MG63 (cell line): ENCODE data around the gene MIEF1. TPM values are rescaled to one million over a fixed set of nuclear protein-coding genes. Genes with fewer than 3 reads are reported as not detected.

ENCODE experiments used
- DNase-seq: peaks from one replicate; pipeline ENCODE4 v3.0.0-alpha.2; 2020
- H3K27me3 ChIP-seq: fragments of 250-450 bp; sonication (Bioruptor Pico); 2 replicates; pipeline ENCODE4 v1.5.1; 2020; ENCODE audit warnings: mild to moderate bottlenecking, moderate library complexity
- H3K36me3 ChIP-seq: fragments of 250-450 bp; sonication (Bioruptor Pico); 2 replicates; pipeline ENCODE4 v1.5.1; 2020; ENCODE audit warnings: mild to moderate bottlenecking, moderate library complexity
- H3K4me3 ChIP-seq: fragments of 250-450 bp; sonication (Bioruptor Pico); 2 replicates; pipeline ENCODE4 v1.5.1; 2020; ENCODE audit warnings: mild to moderate bottlenecking, moderate library complexity
- H3K9me3 ChIP-seq: fragments of 250-450 bp; sonication (Bioruptor Pico); 2 replicates; pipeline ENCODE4 v1.5.1; 2020; ENCODE audit warnings: mild to moderate bottlenecking, moderate library complexity
- total RNA-seq: library from RNA; depleted of rRNA; stranded (reverse); fragments of >200 nt; shearing (Covaris generic); gene quantifications from 2 replicates; pipeline ENCODE4 v1.2.3, GENCODE V29; 2014; ENCODE audit warnings: low replicate concordance

Gene MIEF1
- total RNA-seq, 1 experiment from 2014 or later, result 32.3 TPM

DNA sequence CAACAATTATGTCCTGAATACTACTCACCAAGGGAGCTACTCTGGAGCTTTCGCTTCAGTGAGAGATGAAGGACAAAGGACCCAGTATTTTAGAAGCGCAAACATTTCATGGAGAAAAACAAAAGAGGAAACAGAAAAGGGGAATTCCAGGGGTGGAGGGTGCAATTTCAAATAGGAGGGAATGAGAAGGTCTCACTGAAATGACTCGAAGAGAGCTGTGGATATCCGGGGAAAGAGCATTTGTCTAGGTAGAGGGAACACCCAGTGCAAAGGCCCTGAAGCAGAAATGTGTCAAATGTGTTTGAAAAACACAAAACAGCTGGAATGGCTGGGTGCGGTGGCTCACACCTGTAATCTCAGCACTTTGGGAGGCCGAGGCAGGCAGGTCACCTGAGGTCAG lies 28.0 kb downstream of the MIEF1 start:
- Histone ChIP-seq H3K36me3 (peaks cover 37% of the 10 kb centered on the region), H3K4me3 (no peak overlapping the region), H3K9me3 (no peaks in the 10 kb centered on the region), H3K27me3 (no peaks in the 10 kb centered on the region)
- DNase-seq, result no peak

DNA sequence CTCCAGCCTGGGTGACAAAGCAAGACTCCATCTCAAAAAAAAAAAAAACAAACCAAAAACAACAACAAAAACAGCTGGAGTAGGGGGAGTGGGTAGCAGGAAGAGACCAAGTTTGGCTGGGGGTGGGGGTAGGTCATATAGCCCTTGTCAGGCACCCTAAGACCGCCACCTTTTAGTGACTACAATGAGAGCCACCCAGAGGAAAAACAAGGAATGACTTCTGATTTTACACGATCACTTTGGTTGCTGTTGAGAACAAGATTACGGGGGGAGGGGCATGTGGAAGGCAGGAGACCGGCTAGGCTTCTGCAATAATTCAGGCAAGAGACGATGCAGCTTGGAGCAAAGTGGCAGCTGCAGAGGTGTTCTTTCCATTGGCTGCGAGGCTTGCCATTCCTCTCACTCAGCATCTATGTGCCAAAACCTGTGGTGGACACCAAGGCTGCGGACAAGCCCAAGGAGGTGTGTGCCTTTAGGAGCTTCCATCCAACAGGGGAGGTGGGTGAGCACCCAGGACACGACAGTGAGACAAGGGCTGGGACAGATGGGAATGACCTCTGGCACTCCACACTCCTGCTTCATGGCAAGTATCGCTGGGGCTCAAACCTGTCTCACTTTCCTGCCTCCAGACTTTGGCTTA lies 28.7 kb downstream of the MIEF1 start:
- Histone ChIP-seq H3K36me3 (peaks cover 37% of the 10 kb centered on the region), H3K27me3 (no peaks in the 10 kb centered on the region), H3K4me3 (no peak overlapping the region; the same call in 1 of the 2 replicates), H3K9me3 (no peaks in the 10 kb centered on the region)
- no peak for DNase-seq

GRCh38 chr22:39532215-39533073 lies 30.4 kb downstream of the MIEF1 start, which contains the start of gene RPS19BP1:
Gene RPS19BP1, minus strand, starts transcription at chr22:39532748. Its CDS starts 10 bp downstream, at chr22:39532738.
- no peaks in the 10 kb centered on the region for H3K9me3 ChIP-seq
- peaks cover 37% of the 10 kb centered on the region for H3K36me3 ChIP-seq
- peak; percentile 98 for DNase-seq
- H3K27me3 ChIP-seq, result no peaks in the 10 kb centered on the region
- peak within 1 kb of the TSS; percentile 86 for H3K4me3 ChIP-seq

DNA sequence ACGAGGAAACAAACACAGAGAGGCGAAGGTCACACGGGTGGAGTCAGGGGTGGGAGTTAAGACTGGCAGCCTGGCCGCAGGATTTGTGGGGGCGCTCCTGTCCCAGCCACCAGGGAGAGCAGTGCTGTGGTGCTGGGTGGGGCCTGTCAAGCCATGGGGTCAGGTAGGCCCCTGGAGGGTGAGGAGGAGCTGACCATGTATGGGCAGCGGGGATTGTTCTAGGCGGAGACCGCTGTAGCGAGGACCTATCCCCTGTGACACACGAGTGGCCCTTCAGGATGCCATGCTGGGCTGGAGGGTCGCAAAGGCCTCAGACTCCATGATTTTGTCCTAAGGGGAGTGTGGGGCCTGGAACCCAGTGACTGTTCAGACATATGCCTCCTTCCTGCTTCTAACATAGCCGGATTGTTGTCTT lies 32.0 kb downstream of the MIEF1 start:
- Histone ChIP-seq H3K36me3 (peaks cover 23% of the 10 kb centered on the region), H3K27me3 (no peaks in the 10 kb centered on the region), H3K9me3 (no peaks in the 10 kb centered on the region), H3K4me3 (no peak overlapping the region)
- DNase-seq, result no peak

GRCh38 chr22:39534591-39535356 lies 32.7 kb downstream of the MIEF1 start:
- H3K27me3 ChIP-seq, result no peaks in the 10 kb centered on the region
- H3K36me3 ChIP-seq, result peaks cover 16% of the 10 kb centered on the region
- DNase-seq, result peak; percentile 75
- no peaks in the 10 kb centered on the region for H3K9me3 ChIP-seq
- no peak overlapping the region for H3K4me3 ChIP-seq

GRCh38 chr22:39535357-39535725 lies 33.3 kb downstream of the MIEF1 start:
- no peak for DNase-seq
- no peak overlapping the region for H3K4me3 ChIP-seq
- H3K9me3 ChIP-seq, result no peaks in the 10 kb centered on the region
- no peaks in the 10 kb centered on the region for H3K27me3 ChIP-seq
- H3K36me3 ChIP-seq, result peaks cover 11% of the 10 kb centered on the region

- no peaks in the 10 kb centered on the region for H3K27me3 ChIP-seq
- H3K4me3 ChIP-seq, result no peak overlapping the region
- peaks cover 8% of the 10 kb centered on the region for H3K36me3 ChIP-seq
- no peak for DNase-seq
- H3K9me3 ChIP-seq, result no peaks in the 10 kb centered on the region
Measured at GRCh38 chr22:39535831-39536449, 33.9 kb downstream of the MIEF1 start.

DNA sequence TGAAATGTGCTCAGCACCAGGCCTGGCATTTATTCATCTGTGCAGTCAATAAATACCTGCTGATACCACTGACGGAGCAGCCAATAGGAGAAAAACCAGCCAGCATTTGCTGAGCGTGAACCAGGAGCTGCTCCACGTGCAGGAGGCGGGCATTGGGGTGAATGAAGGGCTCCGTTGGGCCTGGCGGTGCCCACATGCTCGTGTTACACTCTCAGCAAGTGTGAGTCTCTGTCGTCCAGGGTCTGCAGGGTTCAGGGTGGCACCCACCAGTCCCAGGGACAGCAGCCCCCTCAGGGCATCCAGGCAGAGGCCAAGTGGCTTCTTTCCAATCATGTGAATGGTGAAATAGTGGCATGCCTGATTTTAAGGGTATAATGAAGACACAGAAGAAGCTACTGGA lies 34.6 kb downstream of the MIEF1 start:
- Histone ChIP-seq H3K36me3 (no peaks in the 10 kb centered on the region; the same call in 1 of the 2 replicates), H3K27me3 (no peaks in the 10 kb centered on the region), H3K4me3 (no peak overlapping the region), H3K9me3 (no peaks in the 10 kb centered on the region)
- no peak for DNase-seq

- DNase-seq, result no peak
- no peaks in the 10 kb centered on the region for H3K27me3 ChIP-seq
- H3K4me3 ChIP-seq, result no peak overlapping the region
- no peaks in the 10 kb centered on the region for H3K36me3 ChIP-seq
- no peaks in the 10 kb centered on the region for H3K9me3 ChIP-seq
Measured at GRCh38 chr22:39537975-39538374, 35.9 kb downstream of the MIEF1 start.

DNA sequence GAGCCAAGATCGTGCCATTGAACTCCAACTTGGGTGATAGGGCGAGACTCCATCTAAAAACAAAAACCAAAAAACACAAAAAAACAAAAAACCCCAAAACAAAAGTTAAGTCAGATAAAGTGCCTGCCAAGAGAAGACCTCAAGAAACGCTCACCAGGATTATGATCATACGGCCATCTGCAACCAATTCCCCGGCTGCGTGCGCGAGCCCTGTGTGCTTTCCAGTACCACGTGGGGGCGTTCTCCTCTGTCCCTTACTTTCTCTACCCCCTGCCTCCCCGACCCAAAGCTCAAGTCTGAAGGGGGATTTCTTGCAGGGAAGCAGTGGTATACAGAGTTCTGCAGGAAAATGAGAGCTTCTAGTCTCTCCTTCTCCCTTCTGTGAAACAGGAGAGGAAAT lies 41.0 kb downstream of the MIEF1 start:
- Histone ChIP-seq H3K4me3 (no peak overlapping the region), H3K36me3 (no peaks in the 10 kb centered on the region), H3K27me3 (no peaks in the 10 kb centered on the region), H3K9me3 (no peaks in the 10 kb centered on the region)
- DNase-seq, result peak; percentile 33

DNA sequence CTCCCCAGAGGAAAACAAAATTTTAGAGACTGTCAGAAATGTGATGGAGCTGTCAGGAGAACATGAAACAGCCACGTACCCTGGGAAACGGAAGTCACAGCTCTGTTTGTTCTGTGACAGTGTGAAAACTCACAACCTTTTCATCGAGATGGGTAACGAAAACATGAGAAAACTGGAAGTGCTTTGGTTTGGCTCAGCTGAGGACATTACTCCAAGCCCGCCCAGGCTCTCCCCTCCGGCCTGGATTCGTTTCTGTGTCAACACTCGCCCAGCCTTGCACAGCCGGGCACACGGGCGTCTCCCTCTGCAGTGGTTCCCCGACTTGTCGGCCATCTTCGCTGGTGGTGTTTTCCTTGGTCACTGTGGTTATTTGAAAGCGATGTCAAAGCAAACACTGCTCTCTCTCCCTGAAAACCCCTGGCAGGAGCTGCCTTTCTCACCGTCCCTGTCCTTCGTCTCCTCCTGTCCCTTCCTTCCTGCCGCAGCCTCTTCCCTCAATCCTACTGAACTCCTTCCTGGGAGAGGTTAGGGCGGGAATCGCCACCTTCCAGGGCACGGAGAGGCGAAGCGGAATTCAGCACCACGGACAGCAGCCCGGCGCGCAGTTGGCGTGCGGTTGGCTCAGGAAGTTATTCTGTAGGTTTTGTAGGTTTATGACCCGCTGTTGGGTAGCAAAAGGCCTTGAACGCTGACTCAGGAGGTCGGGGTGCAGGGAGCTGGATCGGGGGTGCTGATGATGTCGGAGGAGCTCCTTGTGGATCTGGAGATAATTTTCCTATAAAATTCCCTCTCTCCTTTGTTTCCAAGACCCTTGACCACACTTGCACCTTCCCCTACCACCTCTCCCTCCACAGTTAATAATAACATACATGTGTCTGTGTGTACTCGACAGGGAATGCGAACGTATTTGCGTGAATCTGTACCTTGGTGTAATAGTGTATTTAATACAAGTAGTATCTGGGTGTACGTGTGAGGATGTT lies 43.6 kb downstream of the MIEF1 start:
- no peaks in the 10 kb centered on the region for H3K36me3 ChIP-seq
- H3K27me3 ChIP-seq, result no peaks in the 10 kb centered on the region
- no peak overlapping the region for H3K4me3 ChIP-seq
- no peak for DNase-seq
- no peaks in the 10 kb centered on the region for H3K9me3 ChIP-seq

GRCh38 chr22:39546889-39547586 lies 44.9 kb downstream of the MIEF1 start:
- no peaks in the 10 kb centered on the region for H3K36me3 ChIP-seq
- no peak overlapping the region for H3K4me3 ChIP-seq
- H3K27me3 ChIP-seq, result no peaks in the 10 kb centered on the region
- DNase-seq, result peak; percentile 72
- H3K9me3 ChIP-seq, result no peaks in the 10 kb centered on the region

GRCh38 chr22:39547587-39547947 lies 45.5 kb downstream of the MIEF1 start:
- no peaks in the 10 kb centered on the region for H3K9me3 ChIP-seq
- DNase-seq, result no peak
- no peaks in the 10 kb centered on the region for H3K36me3 ChIP-seq
- no peaks in the 10 kb centered on the region for H3K27me3 ChIP-seq
- H3K4me3 ChIP-seq, result no peak overlapping the region

GRCh38 chr22:39553429-39553828 lies 51.3 kb downstream of the MIEF1 start:
- peaks cover 12% of the 10 kb centered on the region for H3K27me3 ChIP-seq

DNA sequence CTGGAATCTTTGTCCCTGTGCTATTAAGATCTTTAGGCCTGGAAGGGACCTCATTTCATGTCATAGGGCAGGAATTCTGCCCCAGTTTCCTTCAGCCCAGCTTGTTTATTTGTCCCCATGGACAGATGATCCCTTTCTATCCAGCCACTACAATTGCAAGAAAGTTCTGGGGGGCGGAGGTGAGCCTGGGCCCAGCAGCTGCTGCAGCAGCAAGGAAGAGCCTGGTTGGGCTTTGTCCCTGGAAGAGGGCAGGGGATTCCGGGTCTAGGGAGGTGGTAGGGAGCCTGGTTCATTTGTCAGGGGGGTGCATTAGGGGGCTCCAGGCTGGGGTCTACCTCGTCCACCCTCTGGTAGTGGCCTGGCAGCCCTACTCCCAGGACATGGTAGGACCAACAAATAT lies 52.1 kb downstream of the MIEF1 start:
- no peaks in the 10 kb centered on the region for H3K36me3 ChIP-seq
- no peaks in the 10 kb centered on the region for H3K9me3 ChIP-seq
- no peak for DNase-seq
- no peak overlapping the region for H3K4me3 ChIP-seq
- H3K27me3 ChIP-seq, result peaks cover 12% of the 10 kb centered on the region

More at GRCh38 chr22:39553429-39553828, 51.3 kb downstream of the MIEF1 start:
- H3K9me3 ChIP-seq, result no peaks in the 10 kb centered on the region
- no peak for DNase-seq
- H3K4me3 ChIP-seq, result no peak overlapping the region
- no peaks in the 10 kb centered on the region for H3K36me3 ChIP-seq
